ENCODE results near the gene DTX2.
"Not testable (repeated sequence)": the region's sequence is repeated elsewhere in the genome, so short reads cannot be mapped to it uniquely, and the experiment has no call there.

DNA sequence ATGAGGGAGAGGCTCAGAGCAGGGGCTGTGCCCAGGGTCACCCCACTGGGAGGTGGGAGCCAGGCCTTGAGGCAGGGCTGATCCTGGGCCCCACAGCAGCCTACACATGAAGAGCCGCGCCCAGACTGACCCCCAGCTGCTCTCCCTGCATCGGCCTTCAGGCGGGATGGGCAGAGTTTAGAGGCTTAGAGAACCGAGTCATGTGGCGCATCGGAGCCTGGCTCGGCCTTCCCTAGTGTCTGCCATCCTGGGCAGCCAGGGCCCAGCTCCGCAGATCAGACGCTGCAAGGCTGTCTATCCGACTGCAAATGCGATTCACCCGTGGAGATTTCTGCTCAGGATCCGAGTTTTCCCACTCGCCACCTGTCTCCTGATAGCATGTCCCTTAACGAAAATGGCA, 41.3 kb downstream of the DTX2 start:
- TF ChIP-seq, protein P1, sequence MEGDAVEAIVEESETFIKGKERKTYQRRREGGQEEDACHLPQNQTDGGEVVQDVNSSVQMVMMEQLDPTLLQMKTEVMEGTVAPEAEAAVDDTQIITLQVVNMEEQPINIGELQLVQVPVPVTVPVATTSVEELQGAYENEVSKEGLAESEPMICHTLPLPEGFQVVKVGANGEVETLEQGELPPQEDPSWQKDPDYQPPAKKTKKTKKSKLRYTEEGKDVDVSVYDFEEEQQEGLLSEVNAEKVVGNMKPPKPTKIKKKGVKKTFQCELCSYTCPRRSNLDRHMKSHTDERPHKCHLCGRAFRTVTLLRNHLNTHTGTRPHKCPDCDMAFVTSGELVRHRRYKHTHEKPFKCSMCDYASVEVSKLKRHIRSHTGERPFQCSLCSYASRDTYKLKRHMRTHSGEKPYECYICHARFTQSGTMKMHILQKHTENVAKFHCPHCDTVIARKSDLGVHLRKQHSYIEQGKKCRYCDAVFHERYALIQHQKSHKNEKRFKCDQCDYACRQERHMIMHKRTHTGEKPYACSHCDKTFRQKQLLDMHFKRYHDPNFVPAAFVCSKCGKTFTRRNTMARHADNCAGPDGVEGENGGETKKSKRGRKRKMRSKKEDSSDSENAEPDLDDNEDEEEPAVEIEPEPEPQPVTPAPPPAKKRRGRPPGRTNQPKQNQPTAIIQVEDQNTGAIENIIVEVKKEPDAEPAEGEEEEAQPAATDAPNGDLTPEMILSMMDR (optimal IDR thresholded peaks at IDR 0.05 in 1 of 3, IDR thresholded peaks at IDR 0.05 in 1 of 3, conservative IDR thresholded peaks at IDR 0.05 in 1 of 3; ENCODE audit: extremely low read depth in 1 of 3, insufficient read depth in 2 of 3, low read length in 3 of 3) = not testable (repeated sequence)
- not testable (repeated sequence) for TF ChIP-seq EZH2 (IDR thresholded peaks at IDR 0.05; ENCODE audit: low read length)
